Sigmoid colon (tissue), 7 donors: Measurements from ENCODE around the gene ANKDD1B. TPM values are rescaled to one million over a fixed set of nuclear protein-coding genes. Genes with fewer than 3 reads are reported as not detected.

Source experiments
- DNase-seq: peaks from one replicate; pipeline ENCODE4 v3.0.0-alpha.2; 2019
- H3K27ac ChIP-seq, 4 donors: fragments of 200-600 bp; sonication (generic); one replicate each; pipeline ENCODE4 v1.5.1; 2016 to 2019; ENCODE audit warnings: mild to moderate bottlenecking in 1 of 4
- H3K27me3 ChIP-seq, 3 donors: fragments of 200-600 bp; sonication (generic); one replicate each; pipeline ENCODE4 v1.5.1; 2019; ENCODE audit warnings: mild to moderate bottlenecking in 1 of 3
- H3K36me3 ChIP-seq, 4 donors: fragments of 200-600 bp; sonication (generic); one replicate each; pipeline ENCODE4 v1.5.1; 2016 to 2019
- H3K4me1 ChIP-seq, 4 donors: fragments of 200-600 bp; sonication (generic); one replicate each; pipeline ENCODE4 v1.5.1; 2017 to 2019
- H3K4me3 ChIP-seq, 4 donors: fragments of 200-600 bp; sonication (generic); one replicate each; pipeline ENCODE4 v1.5.1; 2017 to 2019; ENCODE audit warnings: mild to moderate bottlenecking in 2 of 4, moderate library complexity in 1 of 4
- H3K9me3 ChIP-seq, 4 donors: fragments of 200-600 bp in 3 of 4; sonication (generic) in 3 of 4; one replicate each; pipeline versions ENCODE4 v1.5.1 to v1.6.1; 2013 to 2019
- EP300 ChIP-seq, 4 donors: sonication (generic); formaldehyde crosslinking; IDR thresholded peaks; one replicate each; pipeline ENCODE4 v1.6.1; 2017; ENCODE audit warnings: antibody characterized with exemption in 4 of 4
- POLR2A ChIP-seq, 2 donors: fragments of 450-650 bp; IDR thresholded peaks; one replicate each; pipeline ENCODE4 v1.6.1; 2016; ENCODE audit warnings: antibody characterized with exemption in 2 of 2, mild to moderate bottlenecking in 2 of 2, moderate library complexity in 2 of 2
- POLR2AphosphoS5 ChIP-seq, 4 donors: sonication (generic); formaldehyde crosslinking; IDR thresholded peaks; one replicate each; pipeline ENCODE4 v1.6.1; 2017; ENCODE audit warnings: antibody characterized with exemption in 4 of 4
- WGBS, 2 donors: extraction: QIAGEN DNeasy Blood & Tissue Kit; methylation state at CpG; one replicate each; pipeline ENCODE4 v1.1.7; 2013; 5-methylcytosine and 5-hydroxymethylcytosine counted together
- intact Hi-C: fragments of 100-400 bp; cut with DNase I; formaldehyde crosslinking; loops from one replicate; pipeline ENCODE4 v1.15.1; 2023
- polyA plus RNA-seq, 3 donors: library from polyadenylated mRNA; stranded (reverse); fragments of 200-250 nt; gene quantifications; one replicate each; pipeline ENCODE4 v1.2.3, GENCODE V29; 2013
- small RNA-seq, 3 donors: library from RNA; depleted of rRNA; stranded (forward); fragments of <200 nt; gene quantifications; one replicate each; pipeline ENCODE3, GENCODE V24; 2016
- total RNA-seq, 4 donors: library from RNA; depleted of rRNA; stranded (reverse); fragments of >200 nt; gene quantifications; one replicate each; pipeline ENCODE4 v1.1.0, GENCODE V29; 2016
- TF ChIP-seq, protein P1 (sequence below), 4 experiments: fragments of 450-650 bp in 3 of 4; fragments of 200-600 bp in 1 of 4; IDR thresholded peaks; one replicate each; pipeline ENCODE4 v1.5.1; 2016 to 2019; ENCODE audit warnings: antibody characterized with exemption in 4 of 4, mild to moderate bottlenecking in 3 of 4, moderate library complexity in 2 of 4
- donor health status: healthy with polysubstance abuse.
- donor health status: Bipolar disorder and iron deficiency.
- donor health status: healthy.

ANKDD1B gene
- total and polyA plus RNA-seq, 7 donors: 0.36 to 3.0 (median 1.8) TPM; not detected in 2

DNA sequence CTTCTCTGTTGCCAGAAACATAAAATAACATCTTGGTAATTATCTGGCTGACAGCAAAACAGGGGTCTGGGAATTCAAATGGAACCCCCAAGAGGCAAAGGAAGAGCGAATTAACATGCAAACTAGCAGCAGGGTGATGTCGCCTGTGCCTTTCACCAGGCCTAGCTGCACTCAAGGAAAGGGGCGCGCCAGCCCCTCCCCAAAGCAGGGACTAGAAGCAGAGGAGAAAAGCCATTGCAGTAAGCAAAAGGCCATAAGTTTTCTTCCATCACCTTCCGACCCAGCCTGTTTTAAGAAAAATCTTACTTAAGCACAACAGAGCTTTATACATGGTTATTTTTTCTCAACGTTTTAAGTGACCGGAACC lies 105.4 kb downstream of the ANKDD1B start:
- no peak for DNase-seq
- peak overlapping the region; percentile 55 to 91 (median 75) for H3K4me3 ChIP-seq
- 1% methylated on average over 7 of the region's 7 CpGs for WGBS, 2 donors
- intact Hi-C loops: loop anchor here (2.0 to 5.0 kb wide), 2 partner anchors 204 to 379 kb away; partner anchors contain the start of gene HMGCR
- peaks cover 0 to 14% (median 11%) of the 10 kb centered on the region in 4 donors for H3K4me1 ChIP-seq
- H3K27ac ChIP-seq: peak overlapping the region; percentile 79 to 90 (median 88)
- no peaks in the 10 kb centered on the region for H3K27me3 ChIP-seq
- no peaks in the 10 kb centered on the region for H3K9me3 ChIP-seq
- TF ChIP-seq POLR2A (IDR thresholded peaks at IDR 0.05): no peak
- TF ChIP-seq EP300 (IDR thresholded peaks at IDR 0.05): no peak
- no peak for TF ChIP-seq POLR2AphosphoS5 (IDR thresholded peaks at IDR 0.05)
- TF ChIP-seq, protein P1, sequence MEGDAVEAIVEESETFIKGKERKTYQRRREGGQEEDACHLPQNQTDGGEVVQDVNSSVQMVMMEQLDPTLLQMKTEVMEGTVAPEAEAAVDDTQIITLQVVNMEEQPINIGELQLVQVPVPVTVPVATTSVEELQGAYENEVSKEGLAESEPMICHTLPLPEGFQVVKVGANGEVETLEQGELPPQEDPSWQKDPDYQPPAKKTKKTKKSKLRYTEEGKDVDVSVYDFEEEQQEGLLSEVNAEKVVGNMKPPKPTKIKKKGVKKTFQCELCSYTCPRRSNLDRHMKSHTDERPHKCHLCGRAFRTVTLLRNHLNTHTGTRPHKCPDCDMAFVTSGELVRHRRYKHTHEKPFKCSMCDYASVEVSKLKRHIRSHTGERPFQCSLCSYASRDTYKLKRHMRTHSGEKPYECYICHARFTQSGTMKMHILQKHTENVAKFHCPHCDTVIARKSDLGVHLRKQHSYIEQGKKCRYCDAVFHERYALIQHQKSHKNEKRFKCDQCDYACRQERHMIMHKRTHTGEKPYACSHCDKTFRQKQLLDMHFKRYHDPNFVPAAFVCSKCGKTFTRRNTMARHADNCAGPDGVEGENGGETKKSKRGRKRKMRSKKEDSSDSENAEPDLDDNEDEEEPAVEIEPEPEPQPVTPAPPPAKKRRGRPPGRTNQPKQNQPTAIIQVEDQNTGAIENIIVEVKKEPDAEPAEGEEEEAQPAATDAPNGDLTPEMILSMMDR (IDR thresholded peaks at IDR 0.05): no peak
- H3K36me3 ChIP-seq: no peaks in the 10 kb centered on the region

- Histone ChIP-seq H3K4me1 (peaks cover 0 to 14% (median 11%) of the 10 kb centered on the region in 4 donors), H3K4me3 (peak within 1 kb of the TSS; percentile 55 to 91 (median 75)), H3K36me3 (no peaks in the 10 kb centered on the region), H3K9me3 (no peaks in the 10 kb centered on the region), H3K27me3 (no peaks in the 10 kb centered on the region), H3K27ac (peak within 1 kb of the TSS; percentile 79 to 90 (median 88))
- peak; percentile 41 to 88 (median 82) for TF ChIP-seq POLR2AphosphoS5 (IDR thresholded peaks at IDR 0.05)
- TF ChIP-seq, protein P1 (IDR thresholded peaks at IDR 0.05): no peak
- no peak for TF ChIP-seq EP300 (IDR thresholded peaks at IDR 0.05)
- TF ChIP-seq POLR2A (IDR thresholded peaks at IDR 0.05): peak; percentile 23 to 28
- WGBS, 2 donors: 6 to 11% methylated on average over 51 of the region's 51 CpGs
- intact Hi-C loops: loop anchor here (2.0 to 5.0 kb wide), 2 partner anchors 205 to 380 kb away; partner anchors contain the start of gene HMGCR
- peak; percentile 98 for DNase-seq
These were observed 106.0 kb downstream of the ANKDD1B start, which contains the start of gene POC5 for GRCh38 chr5:75717082-75717922. Gene POC5 (minus strand): TSS chr5:75717437. CDS start chr5:75712937, 4,500 bp downstream.

DNA sequence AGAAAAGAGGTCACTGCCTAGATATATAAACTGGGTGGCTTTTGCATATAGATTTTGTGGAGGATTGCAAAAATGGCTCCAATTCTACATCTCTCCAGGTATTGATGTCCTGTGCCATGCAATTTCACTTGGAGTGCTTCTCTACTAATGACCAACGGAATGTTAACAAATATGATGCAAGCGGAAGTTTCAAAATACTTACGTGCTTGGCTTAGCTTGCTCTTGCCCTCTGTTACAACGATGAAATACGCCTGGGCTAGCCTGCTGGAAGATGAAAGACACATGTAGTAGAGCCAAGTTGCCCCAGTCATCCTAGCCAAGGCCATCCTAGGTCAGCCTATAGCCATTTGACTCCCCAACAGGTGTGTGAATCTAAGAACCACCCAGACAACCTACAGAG lies 109.6 kb downstream of the ANKDD1B start:
- Histone ChIP-seq H3K4me3 (no peak overlapping the region), H3K36me3 (no peaks in the 10 kb centered on the region), H3K27ac (no peak overlapping the region), H3K9me3 (no peaks in the 10 kb centered on the region), H3K27me3 (no peaks in the 10 kb centered on the region), H3K4me1 (peaks cover 0 to 11% (median 10%) of the 10 kb centered on the region in 4 donors)
- no peak for TF ChIP-seq POLR2A (IDR thresholded peaks at IDR 0.05)
- TF ChIP-seq POLR2AphosphoS5 (IDR thresholded peaks at IDR 0.05): no peak
- TF ChIP-seq, protein P1 (IDR thresholded peaks at IDR 0.05): no peak
- TF ChIP-seq EP300 (IDR thresholded peaks at IDR 0.05): no peak
- intact Hi-C loops: no loop called here
- no peak for DNase-seq
- WGBS, 2 donors: 91 to 93% methylated on average over 5 of the region's 5 CpGs

Small RNA genes lying within 50 kb of the gene (small RNA-seq; reads per million reads assigned to genes)
- gene RNU6-680P: 0 reads per million in 3 donors

Other genes with a start within 250 kb of the ANKDD1B start
- 10 to 100 TPM; 18.6 to 40.2 (median 37.9) TPM for gene CERT1, start 99.8 kb upstream of the ANKDD1B start, total RNA-seq
- gene CERT1, start 99.8 kb upstream of the ANKDD1B start, polyA plus RNA-seq: 10 to 100 TPM; 14.1 to 20.3 (median 14.4) TPM
- gene POLK, start 99.6 kb upstream of the ANKDD1B start, total RNA-seq: 10 to 100 TPM; 35.2 to 48.5 (median 40.5) TPM
- gene POLK, start 99.6 kb upstream of the ANKDD1B start, polyA plus RNA-seq: 1 to 10 TPM; 3.9 to 5.4 (median 4.2) TPM
- gene POC5, start 106.0 kb downstream of the ANKDD1B start, total RNA-seq: 10 to 100 TPM in 2 of 4 donors, 1 to 10 TPM in 2; 7.1 to 16.6 (median 9.7) TPM
- gene POC5, start 106.0 kb downstream of the ANKDD1B start, polyA plus RNA-seq: 1 to 10 TPM; 4.4 to 8.2 (median 7.2) TPM